Upper lobe of right lung (tissue), 1 donor: ENCODE results near the gene CCDC40. TPM values are rescaled to one million over a fixed set of nuclear protein-coding genes. Genes with fewer than 3 reads are reported as not detected.

Experiments
- ATAC-seq: fragments of 200-7000 bp; cut with Tn5 transposase; one replicate; pipeline ENCODE4 v1.9.1; 2020; ENCODE audit warnings: mild to moderate bottlenecking, moderate library complexity
- DNase-seq: peaks from one replicate; pipeline ENCODE4 v3.0.0-alpha.2; 2020
- H3K27ac ChIP-seq: fragments of 200-600 bp; one replicate; pipeline ENCODE4 v1.8.0; 2022
- H3K27me3 ChIP-seq: fragments of 200-600 bp; one replicate; pipeline ENCODE4 v1.8.0; 2022; ENCODE audit warnings: mild to moderate bottlenecking
- H3K36me3 ChIP-seq: fragments of 200-600 bp; one replicate; pipeline ENCODE4 v1.8.0; 2022
- H3K4me1 ChIP-seq: fragments of 200-600 bp; one replicate; pipeline ENCODE4 v1.8.0; 2022
- H3K4me3 ChIP-seq: fragments of 200-600 bp; one replicate; pipeline ENCODE4 v1.8.0; 2022; ENCODE audit warnings: mild to moderate bottlenecking
- H3K9me3 ChIP-seq: fragments of 200-600 bp; one replicate; pipeline ENCODE4 v1.8.0; 2022
- CTCF ChIP-seq: fragments of 200-600 bp; IDR thresholded peaks from one replicate; pipeline ENCODE4 v1.8.0; 2022; ENCODE audit warnings: antibody characterized with exemption
- intact Hi-C: fragments of 100-400 bp; cut with DNase I; formaldehyde crosslinking; loops from one replicate; pipeline ENCODE4 v1.11.0; 2022
- total RNA-seq: library from RNA; stranded (reverse); fragmentation: NEBNext Ultra II Directional; extraction: Animal tissue kit (Norgen Biotek cat#: 25700); gene quantifications from one replicate; pipeline ENCODE4 v1.2.1, GENCODE V29; 2021
- donor health status: DM: no; HTN: yes; CAD: no; lungs with severe emphysema.

Gene CCDC40
- total RNA-seq, 1 donor from 2014 or later: 3.5 TPM

GRCh38 chr17:80097127-80097621, 60.7 kb downstream of the CCDC40 start:
- Histone ChIP-seq H3K4me1 (peaks cover 9% of the 10 kb centered on the region), H3K36me3 (no peaks in the 10 kb centered on the region), H3K4me3 (no peak overlapping the region), H3K9me3 (no peaks in the 10 kb centered on the region), H3K27ac (no peak overlapping the region), H3K27me3 (no peaks in the 10 kb centered on the region)
- ATAC-seq (no peak), DNase-seq (no peak)
- intact Hi-C loops: no loop called here
- no peak for TF ChIP-seq CTCF

- H3K27ac ChIP-seq: no peak overlapping the region
- intact Hi-C loops: no loop called here
- TF ChIP-seq CTCF: no peak
- DNase-seq (no peak), ATAC-seq (no peak)
- no peaks in the 10 kb centered on the region for H3K27me3 ChIP-seq
- H3K4me3 ChIP-seq: no peak overlapping the region
- no peaks in the 10 kb centered on the region for H3K36me3 ChIP-seq
- no peaks in the 10 kb centered on the region for H3K9me3 ChIP-seq
- H3K4me1 ChIP-seq: peaks cover 14% of the 10 kb centered on the region
Measured at GRCh38 chr17:80097844-80098691, 61.6 kb downstream of the CCDC40 start.

DNA sequence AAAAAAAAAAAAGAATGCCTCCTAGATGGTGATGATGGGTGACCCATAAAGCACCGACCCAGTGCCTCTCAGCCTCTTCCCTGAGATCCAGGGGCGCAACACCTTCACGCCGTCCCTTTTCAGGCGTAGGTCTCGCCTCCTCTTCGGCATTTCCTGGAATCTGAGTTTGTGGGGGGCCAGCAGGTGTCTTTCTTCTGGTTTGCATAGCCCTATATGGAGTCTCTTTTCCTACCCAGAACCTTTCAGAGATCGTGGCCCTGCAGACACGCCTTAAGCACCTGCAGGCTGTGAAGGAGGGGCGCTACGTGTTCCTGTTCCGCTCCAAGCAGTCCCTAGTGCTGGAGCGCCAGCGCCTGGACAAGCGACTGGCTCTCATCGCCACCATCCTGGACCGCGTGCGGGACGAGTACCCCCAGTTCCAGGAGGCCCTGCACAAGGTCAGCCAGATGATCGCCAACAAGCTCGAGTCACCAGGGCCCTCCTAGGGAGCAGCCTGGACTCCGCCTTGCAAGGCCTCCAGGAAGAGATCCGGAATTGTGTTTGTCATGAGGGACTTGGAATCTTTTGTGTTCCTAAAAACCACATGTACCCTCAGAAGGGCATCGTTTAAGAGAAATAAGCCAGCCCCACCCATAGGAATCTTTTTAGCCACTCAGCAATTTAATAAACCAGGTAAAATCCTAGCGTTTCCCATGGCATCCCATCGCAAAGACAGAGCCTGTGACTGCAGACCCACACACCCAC, 63.0 kb downstream of the CCDC40 start:
- no peaks in the 10 kb centered on the region for H3K9me3 ChIP-seq
- H3K36me3 ChIP-seq: no peaks in the 10 kb centered on the region
- DNase-seq (no peak), ATAC-seq (no peak)
- intact Hi-C loops: no loop called here
- no peak overlapping the region for H3K4me3 ChIP-seq
- no peak for TF ChIP-seq CTCF
- H3K4me1 ChIP-seq: peaks cover 14% of the 10 kb centered on the region
- H3K27me3 ChIP-seq: no peaks in the 10 kb centered on the region
- no peak overlapping the region for H3K27ac ChIP-seq

DNA sequence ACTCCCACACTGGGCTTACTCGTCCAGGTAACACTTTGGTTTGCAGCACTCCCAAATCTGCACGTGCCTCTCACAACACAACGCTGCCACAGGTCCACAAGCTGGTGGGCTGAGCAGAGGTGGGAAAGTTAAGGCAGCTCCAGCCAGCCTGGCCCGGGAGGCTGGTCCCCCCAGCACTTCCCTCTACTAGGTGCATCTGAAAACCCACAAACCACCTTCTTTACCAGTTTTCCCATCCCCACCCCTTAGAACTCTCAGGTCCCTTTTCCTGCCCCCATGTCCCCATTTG, 63.5 kb downstream of the CCDC40 start:
- Histone ChIP-seq H3K27ac (no peak overlapping the region), H3K27me3 (no peaks in the 10 kb centered on the region), H3K4me3 (no peak overlapping the region), H3K4me1 (peaks cover 14% of the 10 kb centered on the region), H3K36me3 (no peaks in the 10 kb centered on the region), H3K9me3 (no peaks in the 10 kb centered on the region)
- DNase-seq (no peak), ATAC-seq (no peak)
- intact Hi-C loops: no loop called here
- TF ChIP-seq CTCF: no peak

GRCh38 chr17:80101011-80101945, 64.8 kb downstream of the CCDC40 start, which contains the start of gene GAA:
Gene GAA, plus strand, starts transcription at chr17:80101581. Its CDS starts 3,006 bp downstream, at chr17:80104587.
- peak within 1 kb of the TSS; percentile 92 for H3K4me3 ChIP-seq
- peak; percentile 94 for ATAC-seq
- no peaks in the 10 kb centered on the region for H3K36me3 ChIP-seq
- intact Hi-C loops: no loop called here
- peak; percentile 94 for DNase-seq
- peaks cover 14% of the 10 kb centered on the region for H3K4me1 ChIP-seq
- H3K27ac ChIP-seq: peak within 1 kb of the TSS; percentile 90
- H3K9me3 ChIP-seq: no peaks in the 10 kb centered on the region
- TF ChIP-seq CTCF: peak; percentile 69
- no peaks in the 10 kb centered on the region for H3K27me3 ChIP-seq
